ENCODE measurements around the gene ABLIM2.

DNA sequence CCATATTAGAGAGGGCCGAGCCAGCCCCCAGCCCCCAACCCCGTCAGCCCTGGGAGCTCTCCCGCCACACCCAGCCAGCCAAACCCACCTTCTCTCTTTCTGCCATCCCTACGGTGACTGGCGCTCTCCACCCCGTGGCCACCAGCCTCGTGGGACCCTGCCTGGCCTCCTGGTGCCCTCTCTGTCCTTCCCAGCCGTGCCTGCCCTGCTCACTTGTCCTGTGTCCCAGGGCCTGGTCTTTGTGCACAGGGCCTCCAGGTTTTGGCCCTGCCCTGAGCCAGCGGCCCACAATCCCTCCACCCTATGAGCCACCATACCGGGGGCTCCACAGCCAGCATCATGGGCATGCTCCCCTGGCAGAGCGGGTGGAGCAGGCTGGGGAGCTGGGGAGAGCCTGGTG is 77.4 kb downstream of the ABLIM2 start:
- no peak for TF ChIP-seq POLR2AphosphoS5 (IDR thresholded peaks at IDR 0.05)
- TF ChIP-seq, protein P1, sequence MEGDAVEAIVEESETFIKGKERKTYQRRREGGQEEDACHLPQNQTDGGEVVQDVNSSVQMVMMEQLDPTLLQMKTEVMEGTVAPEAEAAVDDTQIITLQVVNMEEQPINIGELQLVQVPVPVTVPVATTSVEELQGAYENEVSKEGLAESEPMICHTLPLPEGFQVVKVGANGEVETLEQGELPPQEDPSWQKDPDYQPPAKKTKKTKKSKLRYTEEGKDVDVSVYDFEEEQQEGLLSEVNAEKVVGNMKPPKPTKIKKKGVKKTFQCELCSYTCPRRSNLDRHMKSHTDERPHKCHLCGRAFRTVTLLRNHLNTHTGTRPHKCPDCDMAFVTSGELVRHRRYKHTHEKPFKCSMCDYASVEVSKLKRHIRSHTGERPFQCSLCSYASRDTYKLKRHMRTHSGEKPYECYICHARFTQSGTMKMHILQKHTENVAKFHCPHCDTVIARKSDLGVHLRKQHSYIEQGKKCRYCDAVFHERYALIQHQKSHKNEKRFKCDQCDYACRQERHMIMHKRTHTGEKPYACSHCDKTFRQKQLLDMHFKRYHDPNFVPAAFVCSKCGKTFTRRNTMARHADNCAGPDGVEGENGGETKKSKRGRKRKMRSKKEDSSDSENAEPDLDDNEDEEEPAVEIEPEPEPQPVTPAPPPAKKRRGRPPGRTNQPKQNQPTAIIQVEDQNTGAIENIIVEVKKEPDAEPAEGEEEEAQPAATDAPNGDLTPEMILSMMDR (IDR thresholded peaks at IDR 0.05) = no peak
